Measurements from ENCODE around the gene RAB4B. TPM values are rescaled to one million over a fixed set of nuclear protein-coding genes. Genes with fewer than 3 reads are reported as not detected.
A peak's percentile ranks its signal among the peaks of the same experiment; 100 is the strongest.
"Not testable (repeated sequence)": the region's sequence is repeated elsewhere in the genome, so short reads cannot be mapped to it uniquely, and the experiment has no call there.

The RAB4B gene
- total RNA-seq, 1 donor from 2014 or later, result 15.2 TPM

- Mint-ChIP-seq H3K27ac (ENCODE audit: unreplicated experiment) (no peak overlapping the region), H3K36me3 (ENCODE audit: low read depth) (peaks cover 3% of the 10 kb centered on the region)
These were observed 30.4 kb downstream of the RAB4B start for GRCh38 chr19:40808497-40808896.

DNA sequence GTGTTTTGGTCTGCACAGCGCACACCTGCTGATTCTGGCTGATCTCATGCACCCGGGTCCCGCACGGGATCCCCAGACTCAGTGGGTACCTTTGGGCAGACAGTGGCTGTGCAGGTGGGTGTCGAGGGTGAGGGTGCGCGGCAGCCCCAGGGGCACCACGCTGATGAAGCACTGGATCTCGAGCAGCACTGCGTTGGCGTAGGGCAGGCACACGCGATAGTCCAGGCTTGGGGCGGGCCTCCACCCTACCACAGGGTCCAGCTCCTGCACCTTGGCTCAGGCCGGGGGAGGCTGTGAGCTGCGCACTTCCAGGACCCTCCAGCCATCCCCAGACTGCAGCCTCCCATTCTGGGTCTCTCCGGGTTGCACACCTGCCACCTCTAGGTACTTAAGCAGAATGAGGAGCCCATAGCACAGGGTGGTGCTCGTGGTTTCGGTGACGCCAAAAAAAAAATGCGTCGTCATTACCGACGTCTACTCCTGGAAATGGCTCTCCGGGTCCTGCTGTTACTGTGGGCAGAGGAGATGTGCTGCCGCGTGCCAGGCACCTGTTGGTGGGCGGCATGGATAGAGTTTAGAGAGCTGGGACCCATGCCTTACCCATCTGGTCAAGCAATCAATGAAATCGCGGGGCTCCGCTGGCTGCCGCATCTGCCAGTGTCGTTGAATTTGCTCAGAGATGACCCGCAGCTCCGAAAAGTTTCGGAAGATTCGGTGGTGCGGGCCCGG is 31.5 kb downstream of the RAB4B start:
- H3K27ac Mint-ChIP-seq (ENCODE audit: unreplicated experiment), result no peak overlapping the region
- TF ChIP-seq CTCF (conservative IDR thresholded peaks at IDR 0.05), result no peak
- peaks cover 32% of the 10 kb centered on the region for H3K27me3 Mint-ChIP-seq (ENCODE audit: low read depth)

More at GRCh38 chr19:40808497-40808896, 30.4 kb downstream of the RAB4B start:
- H3K27me3 Mint-ChIP-seq (ENCODE audit: low read depth), result peaks cover 21% of the 10 kb centered on the region
- peak overlapping the region; percentile 15 for H3K4me3 Mint-ChIP-seq
- no peak for DNase-seq (ENCODE audit: low read depth, low spot score)
- TF ChIP-seq CTCF (conservative IDR thresholded peaks at IDR 0.05), result no peak
- H3K4me1 Mint-ChIP-seq, result peaks cover 69% of the 10 kb centered on the region
- H3K9me3 Mint-ChIP-seq, result no peaks in the 10 kb centered on the region

GRCh38 chr19:40810160-40810559 is 32.1 kb downstream of the RAB4B start:
- Mint-ChIP-seq H3K4me3 (peak overlapping the region; percentile 91), H3K4me1 (peaks cover 52% of the 10 kb centered on the region), H3K36me3 (ENCODE audit: low read depth) (peaks cover 3% of the 10 kb centered on the region), H3K9me3 (no peaks in the 10 kb centered on the region), H3K27me3 (ENCODE audit: low read depth) (peaks cover 38% of the 10 kb centered on the region), H3K27ac (ENCODE audit: unreplicated experiment) (no peak overlapping the region)
- TF ChIP-seq CTCF (conservative IDR thresholded peaks at IDR 0.05), result no peak
- no peak for DNase-seq (ENCODE audit: low read depth, low spot score)

More for the DNA sequence above, 31.5 kb downstream of the RAB4B start:
- Mint-ChIP-seq H3K36me3 (ENCODE audit: low read depth) (peaks cover 3% of the 10 kb centered on the region), H3K4me1 (peaks cover 59% of the 10 kb centered on the region), H3K4me3 (peak overlapping the region; percentile 91), H3K9me3 (no peaks in the 10 kb centered on the region)
- DNase-seq (ENCODE audit: low read depth, low spot score), result no peak

DNA sequence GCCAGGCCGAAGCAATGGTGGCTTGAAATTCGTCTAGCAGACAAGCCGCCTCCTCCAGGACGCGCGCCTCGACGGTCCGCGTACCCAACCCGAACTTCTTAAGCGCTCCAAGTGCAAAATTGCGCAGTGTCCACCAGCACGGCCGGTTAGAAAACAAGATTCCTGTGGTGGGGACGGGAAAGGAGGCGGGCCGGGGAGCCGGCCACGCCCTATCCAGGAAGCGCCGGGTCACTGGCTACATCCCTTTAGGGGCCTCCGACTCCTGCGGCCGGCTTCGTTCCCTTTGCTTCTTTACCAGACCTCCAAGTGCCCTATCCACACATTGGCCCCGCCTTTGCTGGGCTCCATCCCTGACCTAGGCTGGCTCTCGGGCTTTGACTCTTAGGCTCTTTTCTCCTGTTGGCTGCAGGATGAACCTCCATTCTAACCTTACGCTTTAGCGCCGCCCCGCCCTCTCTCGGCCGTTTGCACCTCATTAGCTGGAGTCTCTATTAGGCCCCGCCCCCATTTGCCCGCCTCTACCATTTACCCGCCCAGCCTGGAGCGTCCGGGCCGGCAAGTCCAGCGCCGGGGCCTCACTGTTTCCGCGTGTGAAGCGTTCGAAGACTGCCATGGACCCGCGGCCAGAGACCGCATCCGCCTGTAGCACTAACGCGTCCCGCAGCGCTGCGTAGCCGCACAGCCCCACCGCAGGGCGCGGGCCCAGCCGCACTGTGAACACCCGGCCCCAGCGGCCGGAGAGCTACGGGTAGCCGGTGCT is 32.8 kb downstream of the RAB4B start:
- peaks cover 42% of the 10 kb centered on the region for H3K27me3 Mint-ChIP-seq (ENCODE audit: low read depth)
- H3K9me3 Mint-ChIP-seq; H3K36me3 Mint-ChIP-seq (ENCODE audit: low read depth): not testable (repeated sequence)
- peaks cover 49% of the 10 kb centered on the region for H3K4me1 Mint-ChIP-seq
- TF ChIP-seq CTCF (conservative IDR thresholded peaks at IDR 0.05), result peak; percentile 12
- H3K4me3 Mint-ChIP-seq, result peak overlapping the region; percentile 91
- H3K27ac Mint-ChIP-seq (ENCODE audit: unreplicated experiment), result peak overlapping the region; percentile 79
- DNase-seq (ENCODE audit: low read depth, low spot score), result peak; percentile 64

- no peaks in the 10 kb centered on the region for H3K9me3 Mint-ChIP-seq
- TF ChIP-seq CTCF (conservative IDR thresholded peaks at IDR 0.05), result peak; percentile 41
- peaks cover 3% of the 10 kb centered on the region for H3K36me3 Mint-ChIP-seq (ENCODE audit: low read depth)
- H3K27me3 Mint-ChIP-seq (ENCODE audit: low read depth), result peaks cover 44% of the 10 kb centered on the region
- peak overlapping the region; percentile 89 for H3K4me3 Mint-ChIP-seq
- peaks cover 40% of the 10 kb centered on the region for H3K4me1 Mint-ChIP-seq
- DNase-seq (ENCODE audit: low read depth, low spot score), result no peak
- H3K27ac Mint-ChIP-seq (ENCODE audit: unreplicated experiment), result peak overlapping the region; percentile 78
These were observed 33.7 kb downstream of the RAB4B start for GRCh38 chr19:40811478-40812341.

DNA sequence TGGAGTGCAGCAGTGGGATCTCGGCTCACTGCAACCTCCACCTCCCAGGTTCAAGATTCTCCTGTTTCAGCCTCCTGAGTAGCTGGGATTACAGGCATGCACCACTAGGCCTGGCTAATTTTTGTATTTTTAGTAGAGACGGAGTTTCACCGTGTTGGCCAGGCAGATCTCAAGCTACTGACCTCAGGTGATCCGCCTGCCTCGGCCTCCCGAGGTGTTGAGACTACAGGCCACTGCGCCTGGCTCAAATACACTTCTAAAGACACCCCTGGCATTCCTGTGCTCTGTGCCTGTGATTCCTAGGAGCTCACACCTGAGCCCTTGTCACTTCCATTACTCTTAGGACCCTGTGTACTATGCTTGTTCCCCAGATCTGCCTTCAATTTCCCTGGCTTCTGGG is 34.5 kb downstream of the RAB4B start:
- not testable (repeated sequence) for H3K27ac Mint-ChIP-seq (ENCODE audit: unreplicated experiment); H3K36me3 Mint-ChIP-seq (ENCODE audit: low read depth); DNase-seq (ENCODE audit: low read depth, low spot score); H3K9me3 Mint-ChIP-seq
- peak overlapping the region; percentile 89 for H3K4me3 Mint-ChIP-seq
- peaks cover 44% of the 10 kb centered on the region for H3K27me3 Mint-ChIP-seq (ENCODE audit: low read depth)
- H3K4me1 Mint-ChIP-seq, result peaks cover 33% of the 10 kb centered on the region
